Peyer's patch (tissue), 4 donors: ENCODE results near the gene RELN. TPM values are rescaled to one million over a fixed set of nuclear protein-coding genes. Genes with fewer than 3 reads are reported as not detected.

Experiments
- DNase-seq, 3 donors: peaks; one replicate each; pipeline ENCODE4 v3.0.0-alpha.2; 2017 to 2019
- H3K27ac ChIP-seq, 4 donors: fragments of 200-600 bp; sonication (generic); one replicate each; pipeline ENCODE4 v1.5.1; 2016 to 2019
- H3K27me3 ChIP-seq, 2 donors: fragments of 200-600 bp; sonication (generic); one replicate each; pipeline ENCODE4 v1.5.1; 2019
- H3K36me3 ChIP-seq, 3 donors: fragments of 200-600 bp; sonication (generic); one replicate each; pipeline ENCODE4 v1.5.1; 2016 to 2019
- H3K4me1 ChIP-seq, 4 donors: fragments of 200-600 bp; sonication (generic); one replicate each; pipeline ENCODE4 v1.5.1; 2016 to 2019
- H3K4me3 ChIP-seq, 4 donors: fragments of 200-600 bp; sonication (generic); 1 replicate in 3 of 4; 2 replicates in 1 of 4; pipeline ENCODE4 v1.5.1; 2016 to 2019; ENCODE audit warnings: mild to moderate bottlenecking in 1 of 4
- H3K9me3 ChIP-seq, 4 donors: fragments of 200-600 bp; sonication (generic); one replicate each; pipeline ENCODE4 v1.5.1; 2016 to 2019; ENCODE audit warnings: mild to moderate bottlenecking in 1 of 4
- POLR2A ChIP-seq, 2 donors: fragments of 450-650 bp; IDR thresholded peaks; one replicate each; pipeline ENCODE4 v1.5.1; 2017; ENCODE audit warnings: antibody characterized with exemption in 2 of 2, mild to moderate bottlenecking in 2 of 2, moderate library complexity in 2 of 2
- total RNA-seq, 4 donors: library from RNA; depleted of rRNA; stranded (reverse); fragments of >200 nt; gene quantifications; one replicate each; pipeline ENCODE4 v1.1.0, GENCODE V29; 2016
- TF ChIP-seq, protein P1 (sequence below), 6 experiments: fragments of 450-650 bp in 4 of 6; fragments of 200-600 bp in 2 of 6; sonication (generic) in 1 of 6; IDR thresholded peaks; one replicate each; pipeline ENCODE4 v1.5.1; 2017 to 2019; ENCODE audit warnings: antibody characterized with exemption in 6 of 6, mild to moderate bottlenecking in 3 of 6, moderate library complexity in 1 of 6

The RELN gene
- total RNA-seq, 4 donors from 2014 or later = 1.7 to 3.9 (median 3.2) TPM

DNA sequence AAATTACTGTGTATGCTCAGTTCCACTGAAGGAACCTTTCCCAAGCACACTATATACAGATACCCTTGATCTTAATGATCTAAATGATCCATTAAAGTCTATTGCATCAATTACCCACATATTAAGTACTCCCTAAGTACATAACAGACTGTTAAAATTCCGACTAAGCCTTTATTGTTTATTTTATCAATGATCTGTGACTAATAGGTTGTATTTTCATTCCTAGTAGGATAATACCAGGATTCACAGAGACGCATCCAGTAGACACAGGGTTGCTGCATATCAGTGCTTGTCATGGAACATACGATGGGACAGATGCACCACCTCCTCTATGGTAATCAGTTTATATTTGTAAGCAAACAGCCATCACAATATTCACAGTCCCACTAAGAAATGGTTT lies 383.8 kb downstream of the RELN start:
- no peak overlapping the region for H3K27ac ChIP-seq
- no peak for DNase-seq
- TF ChIP-seq POLR2A (IDR thresholded peaks at IDR 0.05) = no peak
- TF ChIP-seq, protein P1, sequence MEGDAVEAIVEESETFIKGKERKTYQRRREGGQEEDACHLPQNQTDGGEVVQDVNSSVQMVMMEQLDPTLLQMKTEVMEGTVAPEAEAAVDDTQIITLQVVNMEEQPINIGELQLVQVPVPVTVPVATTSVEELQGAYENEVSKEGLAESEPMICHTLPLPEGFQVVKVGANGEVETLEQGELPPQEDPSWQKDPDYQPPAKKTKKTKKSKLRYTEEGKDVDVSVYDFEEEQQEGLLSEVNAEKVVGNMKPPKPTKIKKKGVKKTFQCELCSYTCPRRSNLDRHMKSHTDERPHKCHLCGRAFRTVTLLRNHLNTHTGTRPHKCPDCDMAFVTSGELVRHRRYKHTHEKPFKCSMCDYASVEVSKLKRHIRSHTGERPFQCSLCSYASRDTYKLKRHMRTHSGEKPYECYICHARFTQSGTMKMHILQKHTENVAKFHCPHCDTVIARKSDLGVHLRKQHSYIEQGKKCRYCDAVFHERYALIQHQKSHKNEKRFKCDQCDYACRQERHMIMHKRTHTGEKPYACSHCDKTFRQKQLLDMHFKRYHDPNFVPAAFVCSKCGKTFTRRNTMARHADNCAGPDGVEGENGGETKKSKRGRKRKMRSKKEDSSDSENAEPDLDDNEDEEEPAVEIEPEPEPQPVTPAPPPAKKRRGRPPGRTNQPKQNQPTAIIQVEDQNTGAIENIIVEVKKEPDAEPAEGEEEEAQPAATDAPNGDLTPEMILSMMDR (IDR thresholded peaks at IDR 0.05) = no peak
- no peaks in the 10 kb centered on the region for H3K9me3 ChIP-seq
- no peaks in the 10 kb centered on the region for H3K4me1 ChIP-seq
- H3K27me3 ChIP-seq = no peaks in the 10 kb centered on the region
- no peaks in the 10 kb centered on the region for H3K36me3 ChIP-seq
- H3K4me3 ChIP-seq = no peak overlapping the region

DNA sequence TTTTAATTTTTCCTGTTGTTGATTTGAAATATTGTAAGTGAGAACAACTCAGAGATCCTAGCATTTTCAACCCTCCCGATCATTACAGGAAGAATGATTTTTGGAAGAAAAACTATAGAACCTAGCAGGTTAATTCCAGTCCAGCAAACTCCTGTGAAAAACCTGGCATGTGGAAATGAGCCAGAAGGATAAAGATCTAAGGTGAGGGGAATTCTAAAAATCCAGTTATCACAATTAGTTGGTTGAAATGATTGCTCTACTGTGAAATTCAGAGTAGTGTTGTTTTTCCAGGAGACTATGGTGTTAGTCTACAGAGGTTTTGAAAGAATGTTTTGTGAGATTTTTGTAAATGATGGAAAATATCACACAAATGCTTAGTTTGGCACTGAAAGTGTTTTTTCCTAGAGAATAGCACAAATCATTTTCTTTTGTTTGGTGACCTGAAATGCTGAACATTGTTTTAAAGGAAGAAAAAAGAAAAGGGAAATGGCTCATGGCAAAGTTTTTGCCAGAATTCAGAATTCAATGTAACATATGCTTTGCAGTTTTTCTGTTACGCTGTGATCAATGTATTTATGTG lies 391.0 kb downstream of the RELN start:
- no peaks in the 10 kb centered on the region for H3K9me3 ChIP-seq
- H3K4me3 ChIP-seq = no peak overlapping the region
- H3K36me3 ChIP-seq = no peaks in the 10 kb centered on the region
- DNase-seq = no peak
- H3K4me1 ChIP-seq = no peaks in the 10 kb centered on the region
- TF ChIP-seq, protein P1 (IDR thresholded peaks at IDR 0.05) = no peak
- TF ChIP-seq POLR2A (IDR thresholded peaks at IDR 0.05) = no peak
- no peaks in the 10 kb centered on the region for H3K27me3 ChIP-seq
- no peak overlapping the region for H3K27ac ChIP-seq

DNA sequence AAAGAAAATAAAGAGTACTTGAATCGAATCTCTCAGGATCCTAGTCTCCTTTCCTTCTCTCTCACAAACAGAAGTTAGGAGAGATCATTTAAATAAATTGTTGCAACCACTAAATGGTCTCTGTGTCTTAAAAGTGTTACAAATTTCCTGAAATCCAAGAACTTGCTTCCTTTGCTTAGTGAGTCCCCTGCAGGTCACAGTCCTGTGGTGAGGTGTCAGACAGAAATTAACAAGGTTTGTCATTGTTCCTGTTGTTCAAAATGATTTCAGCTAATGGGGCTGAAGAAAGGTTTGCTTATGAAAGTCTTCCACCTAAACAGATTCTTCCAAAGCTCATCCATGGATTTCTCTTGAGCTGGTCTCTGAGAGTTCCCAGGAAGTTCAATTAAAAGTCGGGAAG lies 391.9 kb downstream of the RELN start:
- Histone ChIP-seq H3K36me3 (no peaks in the 10 kb centered on the region), H3K4me1 (no peaks in the 10 kb centered on the region), H3K27ac (no peak overlapping the region), H3K27me3 (no peaks in the 10 kb centered on the region), H3K9me3 (no peaks in the 10 kb centered on the region), H3K4me3 (no peak overlapping the region)
- no peak for DNase-seq
- no peak for TF ChIP-seq POLR2A (IDR thresholded peaks at IDR 0.05)
- TF ChIP-seq, protein P1 (IDR thresholded peaks at IDR 0.05) = no peak

DNA sequence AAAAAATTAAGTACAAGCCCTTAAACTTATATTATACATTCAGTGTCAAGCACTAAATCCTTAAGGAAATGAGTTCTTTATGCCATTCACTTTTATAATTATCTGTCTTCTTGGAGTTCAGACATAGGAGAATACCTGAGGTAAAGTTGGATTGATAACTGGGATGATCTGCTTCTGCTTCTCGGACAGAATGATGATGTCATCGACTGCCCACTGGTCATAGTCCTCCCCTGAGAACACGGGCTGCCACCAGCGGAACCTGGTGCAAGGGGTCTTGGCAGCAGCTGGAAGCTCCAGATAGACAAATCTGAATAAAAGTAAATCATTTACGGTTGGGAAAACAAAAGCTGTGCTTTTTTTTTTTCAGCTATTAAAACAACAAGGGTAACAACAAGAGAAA lies 395.3 kb downstream of the RELN start:
- TF ChIP-seq POLR2A (IDR thresholded peaks at IDR 0.05) = no peak
- TF ChIP-seq, protein P1 (IDR thresholded peaks at IDR 0.05) = no peak
- H3K4me3 ChIP-seq = no peak overlapping the region
- no peaks in the 10 kb centered on the region for H3K4me1 ChIP-seq
- no peaks in the 10 kb centered on the region for H3K27me3 ChIP-seq
- H3K27ac ChIP-seq = no peak overlapping the region
- H3K36me3 ChIP-seq = no peaks in the 10 kb centered on the region
- H3K9me3 ChIP-seq = no peaks in the 10 kb centered on the region
- DNase-seq = no peak

DNA sequence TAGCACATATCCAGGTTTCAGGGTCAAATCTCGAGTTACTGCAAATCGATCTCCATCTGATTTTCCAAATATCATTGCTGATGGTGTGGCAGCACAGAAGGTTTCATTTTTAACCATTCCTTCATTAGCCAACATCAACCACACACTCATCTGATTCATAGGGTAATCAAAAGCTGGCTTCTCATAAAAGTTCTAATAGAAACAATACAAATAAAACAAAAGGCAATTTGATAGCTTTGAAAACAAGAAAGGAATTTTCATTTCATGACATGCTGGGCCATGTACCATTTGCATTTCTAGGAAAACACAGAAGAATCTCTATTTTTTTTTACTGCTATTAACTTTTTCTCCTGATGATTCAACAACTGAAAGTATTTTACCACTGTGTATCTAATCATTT lies 395.8 kb downstream of the RELN start:
- Histone ChIP-seq H3K9me3 (no peaks in the 10 kb centered on the region), H3K27ac (no peak overlapping the region), H3K27me3 (no peaks in the 10 kb centered on the region), H3K4me1 (no peaks in the 10 kb centered on the region), H3K36me3 (no peaks in the 10 kb centered on the region), H3K4me3 (no peak overlapping the region)
- no peak for TF ChIP-seq POLR2A (IDR thresholded peaks at IDR 0.05)
- TF ChIP-seq, protein P1 (IDR thresholded peaks at IDR 0.05) = no peak
- no peak for DNase-seq

DNA sequence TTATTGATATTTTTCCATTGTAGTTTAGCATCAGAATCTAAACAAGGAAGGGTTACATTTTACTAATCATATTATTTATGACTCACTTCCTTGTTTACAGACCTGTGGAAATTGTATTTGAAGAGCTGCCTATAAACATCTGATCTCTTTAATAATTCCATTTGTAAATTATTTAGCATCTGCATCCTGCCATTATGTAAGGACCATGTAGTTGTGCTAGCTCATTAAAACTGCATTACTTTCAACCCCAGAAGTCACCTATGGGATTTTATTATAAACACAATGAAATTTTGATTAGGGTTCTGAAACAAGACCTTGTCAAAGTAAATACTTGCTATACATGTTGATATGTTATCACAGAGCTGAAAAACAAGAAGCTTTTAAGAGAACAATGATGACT lies 396.6 kb downstream of the RELN start:
- Histone ChIP-seq H3K4me3 (no peak overlapping the region), H3K4me1 (no peaks in the 10 kb centered on the region), H3K9me3 (no peaks in the 10 kb centered on the region), H3K27me3 (no peaks in the 10 kb centered on the region), H3K27ac (no peak overlapping the region), H3K36me3 (no peaks in the 10 kb centered on the region)
- no peak for DNase-seq
- TF ChIP-seq, protein P1 (IDR thresholded peaks at IDR 0.05) = no peak
- no peak for TF ChIP-seq POLR2A (IDR thresholded peaks at IDR 0.05)
